Body of pancreas (tissue), 4 donors: ENCODE measurements around the gene KANSL3. TPM values are rescaled to one million over a fixed set of nuclear protein-coding genes. Genes with fewer than 3 reads are reported as not detected.

Experiments
- ATAC-seq: fragments of 150-250 bp; one replicate; pipeline ENCODE4 v1.9.1; 2016
- DNase-seq, 4 donors: peaks; one replicate each; pipeline ENCODE4 v3.0.0-alpha.2; 2019
- H3K27ac ChIP-seq, 4 donors: fragments of 200-600 bp; sonication (generic); 1 replicate in 3 of 4; 2 replicates in 1 of 4; pipeline versions ENCODE4 v1.5.1 to v1.6.1; 2016 to 2019; ENCODE audit warnings: mild to moderate bottlenecking in 1 of 4, mixed read lengths in 1 of 4, moderate library complexity in 1 of 4
- H3K27me3 ChIP-seq, 2 donors: fragments of 200-600 bp; sonication (generic); one replicate each; pipeline ENCODE4 v1.6.0; 2016; ENCODE audit warnings: mild to moderate bottlenecking in 1 of 2
- H3K36me3 ChIP-seq, 2 donors: fragments of 200-600 bp; sonication (generic); replicated peaks in 1 of 2; 2 replicates each; pipeline ENCODE4 v1.5.1; 2016; ENCODE audit warnings: low read depth in 2 of 2; ENCODE audit not compliant: insufficient read depth in 1 of 2
- H3K4me1 ChIP-seq: fragments of 200-600 bp; sonication (generic); one replicate; pipeline ENCODE4 v1.6.0; 2016
- H3K4me3 ChIP-seq, 2 donors: fragments of 200-600 bp; sonication (generic); 1 replicate in 1 of 2; 2 replicates in 1 of 2; pipeline ENCODE4 v1.5.1; 2016 to 2019
- H3K9me3 ChIP-seq, 3 donors: fragments of 200-600 bp; sonication (generic); 1 replicate in 2 of 3; 2 replicates in 1 of 3; pipeline ENCODE4 v1.5.1; 2016
- CTCF ChIP-seq, 7 experiments: fragments of 450-650 bp in 4 of 7; fragments of 200-600 bp in 3 of 7; sonication (generic) in 3 of 7; IDR thresholded peaks; one replicate each; pipeline ENCODE4 v1.5.1; 2016 to 2019; ENCODE audit warnings: antibody characterized with exemption in 7 of 7
- POLR2A ChIP-seq, 3 donors: fragments of 450-650 bp; IDR thresholded peaks; one replicate each; pipeline ENCODE4 v1.6.1; 2016; ENCODE audit warnings: antibody characterized with exemption in 3 of 3, mild to moderate bottlenecking in 2 of 3
- WGBS, 2 donors: methylation state at CpG; one replicate each; pipeline ENCODE4 v1.1.5; 2017; 5-methylcytosine and 5-hydroxymethylcytosine counted together
- intact Hi-C: fragments of 100-400 bp; cut with DNase I; formaldehyde crosslinking; loops from one replicate; pipeline ENCODE4 v1.15.1; 2023
- total RNA-seq, 2 donors: library from RNA; depleted of rRNA; stranded (reverse); fragments of >200 nt; gene quantifications; one replicate each; pipeline ENCODE4 v1.1.0, GENCODE V29; 2016

Gene KANSL3
- total RNA-seq, 2 donors from 2014 or later: 36.6 to 50.4 TPM

- TF ChIP-seq CTCF (IDR thresholded peaks at IDR 0.05) (no peak), POLR2A (IDR thresholded peaks at IDR 0.05) (no peak)
- H3K27ac ChIP-seq: peak overlapping the region in 1 of 4 donors; percentile 48
- H3K9me3 ChIP-seq: no peaks in the 10 kb centered on the region
- no peak overlapping the region for H3K4me3 ChIP-seq
- intact Hi-C loops: no loop called here
- no peaks in the 10 kb centered on the region for H3K27me3 ChIP-seq
- ATAC-seq: no peak
- DNase-seq: no peak
- peaks cover 0 to 11% of the 10 kb centered on the region in 2 donors for H3K36me3 ChIP-seq
- WGBS, 2 donors: 41 to 48% methylated on average over 5 of the region's 5 CpGs
- peaks cover 19% of the 10 kb centered on the region for H3K4me1 ChIP-seq
Measured at GRCh38 chr2:96625571-96626552, 12.2 kb downstream of the KANSL3 start.

- ATAC-seq (no peak), DNase-seq (no peak)
- Histone ChIP-seq H3K4me3 (no peak overlapping the region), H3K27ac (no peak overlapping the region), H3K27me3 (no peaks in the 10 kb centered on the region), H3K4me1 (peaks cover 15% of the 10 kb centered on the region), H3K36me3 (peaks cover 0 to 10% of the 10 kb centered on the region in 2 donors), H3K9me3 (no peaks in the 10 kb centered on the region)
- no peak for TF ChIP-seq POLR2A (IDR thresholded peaks at IDR 0.05)
- TF ChIP-seq CTCF (IDR thresholded peaks at IDR 0.05): no peak
- intact Hi-C loops: no loop called here
- 79 to 94% methylated on average over 3 of the region's 3 CpGs for WGBS, 2 donors
Measured at GRCh38 chr2:96623116-96623515, 15.0 kb downstream of the KANSL3 start.

GRCh38 chr2:96622544-96622943, 15.6 kb downstream of the KANSL3 start:
- H3K9me3 ChIP-seq: no peaks in the 10 kb centered on the region
- no peak for TF ChIP-seq CTCF (IDR thresholded peaks at IDR 0.05)
- no peak for TF ChIP-seq POLR2A (IDR thresholded peaks at IDR 0.05)
- H3K27me3 ChIP-seq: no peaks in the 10 kb centered on the region
- intact Hi-C loops: no loop called here
- WGBS, 2 donors: 88 to 97% methylated on average over 3 of the region's 3 CpGs
- peaks cover 15% of the 10 kb centered on the region for H3K4me1 ChIP-seq
- peaks cover 0 to 6% of the 10 kb centered on the region in 2 donors for H3K36me3 ChIP-seq
- H3K4me3 ChIP-seq: no peak overlapping the region
- H3K27ac ChIP-seq: no peak overlapping the region
- ATAC-seq (no peak), DNase-seq (no peak)

- TF ChIP-seq CTCF (IDR thresholded peaks at IDR 0.05) (no peak), POLR2A (IDR thresholded peaks at IDR 0.05) (no peak)
- H3K4me3 ChIP-seq: no peak overlapping the region
- ATAC-seq (no peak), DNase-seq (no peak)
- peaks cover 0 to 4% of the 10 kb centered on the region in 2 donors for H3K36me3 ChIP-seq
- intact Hi-C loops: no loop called here
- H3K4me1 ChIP-seq: peaks cover 8% of the 10 kb centered on the region
- WGBS, 2 donors: 71 to 80% methylated on average over 8 of the region's 8 CpGs
- no peaks in the 10 kb centered on the region for H3K9me3 ChIP-seq
- H3K27me3 ChIP-seq: no peaks in the 10 kb centered on the region
- H3K27ac ChIP-seq: peak overlapping the region in 1 of 4 donors; percentile 10
Measured at GRCh38 chr2:96618596-96619283, 19.4 kb downstream of the KANSL3 start.
